GM12864 (cell line): ENCODE data around the gene PI4KA.
"Not testable (repeated sequence)": the region's sequence is repeated elsewhere in the genome, so short reads cannot be mapped to it uniquely, and the experiment has no call there.

Source experiments
- DNase-seq: peaks from one replicate; pipeline ENCODE4 v3.0.0-alpha.2; 2011; ENCODE audit warnings: low read depth
- H3K4me3 ChIP-seq: 2 replicates; pipeline ENCODE4 v1.5.1; 2011; ENCODE audit warnings: mild to moderate bottlenecking, low read depth, low read length, control low read depth
- TF ChIP-seq, protein P1 (sequence below): IDR thresholded peaks from 2 replicates; pipeline ENCODE4 v1.5.1; 2011; ENCODE audit warnings: low read depth, mild to moderate bottlenecking, moderate library complexity, low read length, control low read depth, inconsistent platforms; ENCODE audit errors: missing control alignments

Gene PI4KA

DNA sequence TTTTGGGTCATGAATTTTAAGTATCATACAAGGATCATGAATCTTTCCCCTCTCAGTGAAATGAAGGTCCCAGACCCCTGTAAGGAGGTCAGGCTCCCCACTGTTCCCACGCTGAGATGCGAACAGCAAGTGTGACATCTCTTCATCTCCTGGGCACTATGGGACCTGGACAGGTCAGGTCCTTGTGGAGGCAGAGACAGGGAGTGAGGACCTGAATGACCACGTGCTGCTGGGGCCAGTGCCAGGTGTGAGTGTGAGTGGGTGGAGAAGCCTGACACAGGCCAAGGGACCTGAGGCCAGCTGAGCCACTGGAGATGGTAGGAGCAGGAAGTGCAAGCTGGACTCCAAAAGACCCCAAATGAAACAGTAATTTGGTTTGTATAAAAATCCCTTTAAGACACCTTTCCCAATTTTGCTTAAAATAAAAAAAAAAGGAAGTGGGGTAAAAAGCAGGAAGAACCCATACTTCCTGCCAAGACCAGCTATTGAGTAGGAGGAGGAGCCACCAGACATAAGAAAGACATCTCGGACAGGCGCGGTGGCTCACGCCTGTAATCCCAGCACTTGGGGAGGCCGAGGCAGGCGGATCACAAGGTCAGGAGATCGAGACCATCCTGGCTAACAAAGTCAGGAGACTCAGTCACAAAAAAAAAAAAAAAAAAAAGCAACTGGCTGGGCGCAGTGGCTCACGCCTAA lies 120.1 kb downstream of the PI4KA start:
- TF ChIP-seq, protein P1, sequence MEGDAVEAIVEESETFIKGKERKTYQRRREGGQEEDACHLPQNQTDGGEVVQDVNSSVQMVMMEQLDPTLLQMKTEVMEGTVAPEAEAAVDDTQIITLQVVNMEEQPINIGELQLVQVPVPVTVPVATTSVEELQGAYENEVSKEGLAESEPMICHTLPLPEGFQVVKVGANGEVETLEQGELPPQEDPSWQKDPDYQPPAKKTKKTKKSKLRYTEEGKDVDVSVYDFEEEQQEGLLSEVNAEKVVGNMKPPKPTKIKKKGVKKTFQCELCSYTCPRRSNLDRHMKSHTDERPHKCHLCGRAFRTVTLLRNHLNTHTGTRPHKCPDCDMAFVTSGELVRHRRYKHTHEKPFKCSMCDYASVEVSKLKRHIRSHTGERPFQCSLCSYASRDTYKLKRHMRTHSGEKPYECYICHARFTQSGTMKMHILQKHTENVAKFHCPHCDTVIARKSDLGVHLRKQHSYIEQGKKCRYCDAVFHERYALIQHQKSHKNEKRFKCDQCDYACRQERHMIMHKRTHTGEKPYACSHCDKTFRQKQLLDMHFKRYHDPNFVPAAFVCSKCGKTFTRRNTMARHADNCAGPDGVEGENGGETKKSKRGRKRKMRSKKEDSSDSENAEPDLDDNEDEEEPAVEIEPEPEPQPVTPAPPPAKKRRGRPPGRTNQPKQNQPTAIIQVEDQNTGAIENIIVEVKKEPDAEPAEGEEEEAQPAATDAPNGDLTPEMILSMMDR, result no peak
- DNase-seq, result no peak
- no peak overlapping the region for H3K4me3 ChIP-seq

- not testable (repeated sequence) for DNase-seq, H3K4me3 ChIP-seq
Observed at GRCh38 chr22:20736891-20737290, 121.7 kb downstream of the PI4KA start.

GRCh38 chr22:20735356-20736162 lies 123.1 kb downstream of the PI4KA start:
- DNase-seq, H3K4me3 ChIP-seq: not testable (repeated sequence)

DNA sequence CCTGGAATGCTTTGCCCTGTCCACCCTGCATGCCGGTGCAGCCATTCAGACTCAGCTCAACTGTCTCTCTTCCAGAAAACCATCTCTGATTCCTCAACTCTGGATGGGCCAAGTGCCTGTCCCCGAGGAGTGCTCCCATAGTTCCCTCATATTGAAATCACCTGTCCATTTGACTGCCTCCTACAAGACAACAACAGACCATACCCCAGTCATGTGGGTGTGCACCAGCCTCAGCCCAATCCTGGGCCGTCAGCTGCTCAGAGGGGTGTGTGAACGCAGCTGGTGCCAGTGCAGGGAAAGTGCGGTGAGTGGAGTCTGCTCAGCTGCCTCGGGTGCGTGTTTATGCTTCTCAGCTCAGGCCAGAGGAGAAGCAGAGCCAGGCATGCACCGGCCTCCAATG lies 126.2 kb downstream of the PI4KA start:
- not testable (repeated sequence) for H3K4me3 ChIP-seq, DNase-seq

DNA sequence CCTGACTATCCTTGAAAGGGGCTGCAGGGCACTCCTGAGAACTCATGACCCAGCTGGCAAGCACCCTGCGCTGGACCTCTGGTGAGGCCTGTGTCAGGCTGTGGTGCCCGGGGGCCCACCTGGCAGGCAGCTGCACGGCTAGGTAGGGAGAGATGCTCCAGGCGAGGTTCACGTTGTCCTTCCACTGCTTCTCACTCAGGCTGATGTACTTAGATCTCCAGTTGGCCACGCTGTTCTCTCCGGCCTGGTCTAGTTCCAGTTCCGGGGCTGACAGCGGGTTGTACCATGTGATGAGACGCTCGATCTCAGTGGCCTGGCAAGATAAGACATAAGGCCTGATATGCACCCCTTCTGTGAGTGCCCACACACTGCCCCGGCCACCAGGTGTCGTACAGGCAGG lies 129.4 kb downstream of the PI4KA start:
- H3K4me3 ChIP-seq, result no peak overlapping the region
- TF ChIP-seq, protein P1, result no peak
- no peak for DNase-seq

DNA sequence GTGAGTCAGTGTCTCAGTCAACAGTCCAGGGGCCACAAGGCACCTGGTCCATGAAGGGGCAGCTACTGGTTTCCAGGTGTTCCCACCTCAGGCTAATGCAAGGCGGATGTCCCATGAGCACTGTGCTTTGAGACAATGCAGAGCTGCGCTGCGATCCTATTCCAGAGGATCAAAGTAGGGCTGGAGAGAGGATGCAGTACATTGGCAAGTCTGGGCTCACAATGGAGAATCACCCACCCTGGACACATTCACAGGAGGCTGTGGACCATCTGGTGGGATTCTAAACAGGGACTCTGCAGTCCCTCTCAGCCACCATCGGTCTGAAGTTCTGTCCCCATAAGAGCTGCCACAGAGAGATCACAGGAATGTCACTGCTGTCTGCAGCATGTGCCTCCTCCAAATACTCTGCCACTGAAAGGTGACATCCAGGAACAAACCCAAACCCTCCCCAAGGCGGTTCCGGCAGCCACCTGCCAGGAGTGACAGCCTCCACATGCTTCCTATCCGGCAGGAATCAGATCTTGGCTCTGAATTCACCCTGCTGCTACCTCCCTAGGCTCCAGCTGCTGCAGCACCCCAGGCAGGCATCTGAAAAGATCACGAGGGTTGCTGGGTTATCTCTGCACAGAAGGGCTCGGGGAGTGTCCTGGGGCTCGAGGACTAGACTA lies 130.0 kb downstream of the PI4KA start:
- no peak overlapping the region for H3K4me3 ChIP-seq
- no peak for DNase-seq
- TF ChIP-seq, protein P1, result no peak

- TF ChIP-seq, protein P1, result no peak
- no peak overlapping the region for H3K4me3 ChIP-seq
Observed at GRCh38 chr22:20727118-20728015, 131.2 kb downstream of the PI4KA start.

More at GRCh38 chr22:20727118-20728015, 131.2 kb downstream of the PI4KA start:
- no peak for DNase-seq
